ENCODE data around the gene ITLN1.

GRCh38 chr1:160901768-160902167 lies 16.8 kb upstream of the ITLN1 start:
- no peak for TF ChIP-seq CTCF (IDR thresholded peaks at IDR 0.05; ENCODE audit: poor library complexity, severe bottlenecking)
- TF ChIP-seq POLR2AphosphoS5 (IDR thresholded peaks at IDR 0.05), result no peak
- TF ChIP-seq TAF1 (IDR thresholded peaks at IDR 0.05; ENCODE audit: low read depth), result no peak
- no peak for TF ChIP-seq SMC3 (conservative IDR thresholded peaks at IDR 0.05; ENCODE audit: poor library complexity)
- no peak for TF ChIP-seq EP300 (conservative IDR thresholded peaks at IDR 0.05; ENCODE audit: poor library complexity, severe bottlenecking)
- no peak for TF ChIP-seq RAD21 (conservative IDR thresholded peaks at IDR 0.05)
- TF ChIP-seq EZH2 (IDR thresholded peaks at IDR 0.05; ENCODE audit: borderline replicate concordance, insufficient read depth, low read length, poor library complexity, severe bottlenecking), result no peak
- TF ChIP-seq, protein P1, sequence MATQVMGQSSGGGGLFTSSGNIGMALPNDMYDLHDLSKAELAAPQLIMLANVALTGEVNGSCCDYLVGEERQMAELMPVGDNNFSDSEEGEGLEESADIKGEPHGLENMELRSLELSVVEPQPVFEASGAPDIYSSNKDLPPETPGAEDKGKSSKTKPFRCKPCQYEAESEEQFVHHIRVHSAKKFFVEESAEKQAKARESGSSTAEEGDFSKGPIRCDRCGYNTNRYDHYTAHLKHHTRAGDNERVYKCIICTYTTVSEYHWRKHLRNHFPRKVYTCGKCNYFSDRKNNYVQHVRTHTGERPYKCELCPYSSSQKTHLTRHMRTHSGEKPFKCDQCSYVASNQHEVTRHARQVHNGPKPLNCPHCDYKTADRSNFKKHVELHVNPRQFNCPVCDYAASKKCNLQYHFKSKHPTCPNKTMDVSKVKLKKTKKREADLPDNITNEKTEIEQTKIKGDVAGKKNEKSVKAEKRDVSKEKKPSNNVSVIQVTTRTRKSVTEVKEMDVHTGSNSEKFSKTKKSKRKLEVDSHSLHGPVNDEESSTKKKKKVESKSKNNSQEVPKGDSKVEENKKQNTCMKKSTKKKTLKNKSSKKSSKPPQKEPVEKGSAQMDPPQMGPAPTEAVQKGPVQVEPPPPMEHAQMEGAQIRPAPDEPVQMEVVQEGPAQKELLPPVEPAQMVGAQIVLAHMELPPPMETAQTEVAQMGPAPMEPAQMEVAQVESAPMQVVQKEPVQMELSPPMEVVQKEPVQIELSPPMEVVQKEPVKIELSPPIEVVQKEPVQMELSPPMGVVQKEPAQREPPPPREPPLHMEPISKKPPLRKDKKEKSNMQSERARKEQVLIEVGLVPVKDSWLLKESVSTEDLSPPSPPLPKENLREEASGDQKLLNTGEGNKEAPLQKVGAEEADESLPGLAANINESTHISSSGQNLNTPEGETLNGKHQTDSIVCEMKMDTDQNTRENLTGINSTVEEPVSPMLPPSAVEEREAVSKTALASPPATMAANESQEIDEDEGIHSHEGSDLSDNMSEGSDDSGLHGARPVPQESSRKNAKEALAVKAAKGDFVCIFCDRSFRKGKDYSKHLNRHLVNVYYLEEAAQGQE (IDR thresholded peaks at IDR 0.05; ENCODE audit: borderline replicate concordance), result no peak
- TF ChIP-seq MXI1 (conservative IDR thresholded peaks at IDR 0.05; ENCODE audit: poor library complexity, severe bottlenecking), result no peak
